Sciatic nerve (tissue), 2 donors: ENCODE data around the gene ZYG11B. TPM values are rescaled to one million over a fixed set of nuclear protein-coding genes. Genes with fewer than 3 reads are reported as not detected.
"Not testable (repeated sequence)": the region's sequence is repeated elsewhere in the genome, so short reads cannot be mapped to it uniquely, and the experiment has no call there.

ENCODE experiments used
- ATAC-seq: fragments of 200-7000 bp; cut with Tn5 transposase; one replicate; pipeline ENCODE4 v1.9.1; 2020; ENCODE audit warnings: mild to moderate bottlenecking, moderate library complexity
- DNase-seq: peaks from one replicate; pipeline ENCODE4 v3.0.0-alpha.2; 2020; ENCODE audit warnings: low spot score
- intact Hi-C: fragments of 100-400 bp; cut with DNase I; formaldehyde crosslinking; loops from one replicate; pipeline ENCODE4 v1.14.2; 2022
- total RNA-seq: library from RNA; stranded (reverse); fragmentation: NEBNext Ultra II Directional; extraction: Animal tissue kit (Norgen Biotek cat#: 25700); gene quantifications from one replicate; pipeline ENCODE4 v1.2.1, GENCODE V29; 2021
- donor health status: DM: no; HTN: no; CAD: no.
- donor health status: DM: no; HTN: no; CAD: no.

Gene ZYG11B
- total RNA-seq, 1 donor from 2014 or later: 36.4 TPM

GRCh38 chr1:52749496-52749895 is 23.2 kb downstream of the ZYG11B start:
- intact Hi-C loops, DNase-seq, ATAC-seq: not testable (repeated sequence)

GRCh38 chr1:52750139-52750538 is 23.9 kb downstream of the ZYG11B start:
- DNase-seq, intact Hi-C loops, ATAC-seq: not testable (repeated sequence)

GRCh38 chr1:52751589-52752483 is 25.6 kb downstream of the ZYG11B start:
- DNase-seq: no peak
- intact Hi-C loops: no loop called here
- no peak for ATAC-seq

GRCh38 chr1:52752484-52752826 is 26.2 kb downstream of the ZYG11B start:
- no peak for DNase-seq
- intact Hi-C loops: no loop called here
- no peak for ATAC-seq

- no peak for DNase-seq
- intact Hi-C loops: no loop called here
- no peak for ATAC-seq
These were observed 26.9 kb downstream of the ZYG11B start for GRCh38 chr1:52753169-52753568.

GRCh38 chr1:52756020-52756419 is 29.8 kb downstream of the ZYG11B start:
- ATAC-seq: no peak
- DNase-seq: no peak
- intact Hi-C loops: no loop called here

- DNase-seq: no peak
- no peak for ATAC-seq
- intact Hi-C loops: no loop called here
These were observed 33.7 kb downstream of the ZYG11B start for GRCh38 chr1:52759908-52760307.

- intact Hi-C loops: no loop called here
- DNase-seq (no peak), ATAC-seq (no peak)
These were observed 41.5 kb downstream of the ZYG11B start for GRCh38 chr1:52767596-52768280.

GRCh38 chr1:52769346-52770033 is 43.2 kb downstream of the ZYG11B start:
- intact Hi-C loops: no loop called here
- no peak for ATAC-seq
- DNase-seq: no peak

- DNase-seq: no peak
- no peak for ATAC-seq
- intact Hi-C loops: no loop called here
These were observed 45.1 kb downstream of the ZYG11B start for GRCh38 chr1:52771384-52771783.

GRCh38 chr1:52786148-52786547 is 59.9 kb downstream of the ZYG11B start:
- DNase-seq (no peak), ATAC-seq (no peak)
- intact Hi-C loops: no loop called here

- ATAC-seq, DNase-seq, intact Hi-C loops: not testable (repeated sequence)
These were observed 64.2 kb downstream of the ZYG11B start for GRCh38 chr1:52790429-52790828.

GRCh38 chr1:52792036-52792435 is 65.8 kb downstream of the ZYG11B start:
- intact Hi-C loops: no loop called here
- ATAC-seq (no peak), DNase-seq (no peak)

- ATAC-seq, intact Hi-C loops, DNase-seq: not testable (repeated sequence)
These were observed 67.5 kb downstream of the ZYG11B start for GRCh38 chr1:52793717-52794116.

- no peak for ATAC-seq
- intact Hi-C loops: no loop called here
- DNase-seq: no peak
These were observed 69.2 kb downstream of the ZYG11B start for GRCh38 chr1:52795464-52795863.

GRCh38 chr1:52798331-52798730 is 72.1 kb downstream of the ZYG11B start:
- DNase-seq (no peak), ATAC-seq (no peak)
- intact Hi-C loops: no loop called here

- no peak for DNase-seq
- intact Hi-C loops: no loop called here
- no peak for ATAC-seq
These were observed 74.8 kb downstream of the ZYG11B start for GRCh38 chr1:52801011-52801410.

- intact Hi-C loops, ATAC-seq, DNase-seq: not testable (repeated sequence)
These were observed 77.8 kb downstream of the ZYG11B start for GRCh38 chr1:52804083-52804482.

GRCh38 chr1:52814465-52814864 is 88.2 kb downstream of the ZYG11B start:
- intact Hi-C loops: no loop called here
- no peak for DNase-seq
- no peak for ATAC-seq

- intact Hi-C loops: not testable (repeated sequence)
These were observed 94.6 kb downstream of the ZYG11B start for GRCh38 chr1:52820830-52821229.

More at GRCh38 chr1:52820830-52821229, 94.6 kb downstream of the ZYG11B start:
- not testable (repeated sequence) for ATAC-seq, DNase-seq
